OCI-M1 (cell line): ENCODE measurements around the gene SLC13A3.

Experiments used
- DNase-seq: peaks from one replicate; lab custom pipeline; 2025; lab: John Stamatoyannopoulos, UW

The SLC13A3 gene

GRCh38 chr20:46555370-46555956, 95.8 kb downstream of the SLC13A3 start:
- no peak for DNase-seq

GRCh38 chr20:46554828-46555227, 96.4 kb downstream of the SLC13A3 start:
- no peak for DNase-seq

GRCh38 chr20:46553926-46554325, 97.3 kb downstream of the SLC13A3 start:
- DNase-seq, result no peak

- DNase-seq, result peak; percentile 65
Observed at GRCh38 chr20:46552460-46553420, 98.5 kb downstream of the SLC13A3 start.

- peak; percentile 4 for DNase-seq
Observed at GRCh38 chr20:46551522-46552381, 99.5 kb downstream of the SLC13A3 start.

- DNase-seq, result no peak
Observed at GRCh38 chr20:46550461-46550860, 100.8 kb downstream of the SLC13A3 start, which contains the start of gene OCSTAMP. Gene OCSTAMP (minus strand): TSS chr20:46550654. CDS start chr20:46550560, 94 bp downstream.

GRCh38 chr20:46549188-46549972, 101.9 kb downstream of the SLC13A3 start:
- DNase-seq, result peak; percentile 13

GRCh38 chr20:46548688-46549087, 102.6 kb downstream of the SLC13A3 start:
- DNase-seq, result no peak

GRCh38 chr20:46547995-46548394, 103.3 kb downstream of the SLC13A3 start:
- no peak for DNase-seq

GRCh38 chr20:46546936-46547335, 104.3 kb downstream of the SLC13A3 start:
- DNase-seq, result no peak

- DNase-seq, result peak; percentile 11
Observed at GRCh38 chr20:46546298-46546697, 105.0 kb downstream of the SLC13A3 start.

- DNase-seq, result no peak
Observed at GRCh38 chr20:46545827-46546138, 105.5 kb downstream of the SLC13A3 start.

GRCh38 chr20:46545077-46545826, 106.0 kb downstream of the SLC13A3 start:
- peak; percentile 26 for DNase-seq

- peak; percentile 26 for DNase-seq
Observed at GRCh38 chr20:46544576-46544975, 106.7 kb downstream of the SLC13A3 start.

- DNase-seq, result no peak
Observed at GRCh38 chr20:46543959-46544358, 107.3 kb downstream of the SLC13A3 start.

GRCh38 chr20:46543033-46543432, 108.2 kb downstream of the SLC13A3 start:
- DNase-seq, result no peak

- no peak for DNase-seq
Observed at GRCh38 chr20:46541229-46541935, 109.9 kb downstream of the SLC13A3 start.

GRCh38 chr20:46539113-46539512, 112.1 kb downstream of the SLC13A3 start:
- no peak for DNase-seq

GRCh38 chr20:46530640-46531039, 120.6 kb downstream of the SLC13A3 start:
- no peak for DNase-seq

- DNase-seq, result peak; percentile 46
Observed at GRCh38 chr20:46523696-46524328, 127.4 kb downstream of the SLC13A3 start.
